ENCODE measurements around the gene GBX2.

The GBX2 gene

DNA sequence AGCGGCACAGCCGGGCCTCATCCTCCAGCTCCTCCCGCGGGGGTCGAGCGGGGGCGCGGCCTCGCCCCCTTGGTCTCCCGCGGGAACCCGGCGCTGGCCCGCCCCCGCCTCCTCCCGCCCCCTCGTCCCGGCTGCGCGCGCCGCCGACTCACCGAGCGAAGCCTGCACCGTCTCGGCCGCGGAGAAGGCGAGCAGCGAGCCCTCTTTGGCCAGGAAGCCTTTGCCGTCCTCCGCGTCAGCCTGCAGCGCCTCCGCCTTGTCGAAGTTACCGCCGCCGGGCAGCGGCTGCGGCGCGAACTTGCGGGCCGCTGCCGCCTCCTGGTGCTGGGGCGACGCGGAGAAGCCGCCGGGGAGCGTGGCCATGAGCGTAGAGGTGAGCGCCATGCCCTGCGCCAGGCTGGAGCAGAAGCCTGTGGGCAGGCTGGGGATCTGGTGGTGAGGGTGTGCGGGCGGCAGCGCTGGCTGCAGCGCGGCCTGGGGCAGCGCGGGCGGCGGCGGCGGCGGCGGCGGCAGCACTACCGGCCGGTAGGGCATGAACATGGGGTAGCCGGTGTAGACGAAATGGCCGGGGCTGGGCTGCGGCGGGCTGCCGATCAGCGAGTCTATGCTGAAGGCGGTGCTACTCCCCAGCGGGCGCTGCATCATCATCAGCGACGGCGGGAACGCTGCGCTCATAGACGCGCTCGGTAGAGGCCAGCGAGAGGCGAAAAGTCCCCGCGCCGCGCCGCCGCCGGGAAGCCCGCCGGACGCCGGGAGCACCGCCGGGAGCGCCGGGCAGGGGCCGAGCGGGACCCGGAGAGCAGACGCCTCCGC, 683 bp downstream of the GBX2 start:
- no peak for DNase-seq (ENCODE audit: low read depth)

DNA sequence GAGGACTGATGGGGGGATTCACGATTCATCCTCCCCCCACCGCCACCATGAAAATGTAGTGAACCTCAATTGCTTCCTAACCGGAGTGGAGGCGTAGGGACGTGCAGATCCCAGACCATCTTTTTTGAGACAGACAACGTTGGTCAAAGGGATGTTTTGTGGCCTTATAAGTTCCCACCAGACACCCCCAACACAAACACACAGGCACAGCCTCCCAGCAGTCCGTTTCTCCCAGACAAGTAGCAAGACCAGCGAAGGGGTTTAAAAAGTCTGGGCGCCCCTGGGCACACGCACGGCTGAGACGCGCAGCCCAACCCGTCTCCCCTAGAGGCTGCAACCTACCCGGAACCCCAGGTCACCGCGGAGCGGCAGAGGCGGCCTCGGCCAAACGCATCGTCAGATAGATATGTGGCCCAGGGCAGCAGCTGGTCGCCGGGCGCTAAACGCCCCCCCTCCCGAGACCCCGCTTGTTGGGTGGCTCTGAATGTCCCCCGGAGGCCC, 1.3 kb downstream of the GBX2 start:
- DNase-seq (ENCODE audit: low read depth): no peak

DNA sequence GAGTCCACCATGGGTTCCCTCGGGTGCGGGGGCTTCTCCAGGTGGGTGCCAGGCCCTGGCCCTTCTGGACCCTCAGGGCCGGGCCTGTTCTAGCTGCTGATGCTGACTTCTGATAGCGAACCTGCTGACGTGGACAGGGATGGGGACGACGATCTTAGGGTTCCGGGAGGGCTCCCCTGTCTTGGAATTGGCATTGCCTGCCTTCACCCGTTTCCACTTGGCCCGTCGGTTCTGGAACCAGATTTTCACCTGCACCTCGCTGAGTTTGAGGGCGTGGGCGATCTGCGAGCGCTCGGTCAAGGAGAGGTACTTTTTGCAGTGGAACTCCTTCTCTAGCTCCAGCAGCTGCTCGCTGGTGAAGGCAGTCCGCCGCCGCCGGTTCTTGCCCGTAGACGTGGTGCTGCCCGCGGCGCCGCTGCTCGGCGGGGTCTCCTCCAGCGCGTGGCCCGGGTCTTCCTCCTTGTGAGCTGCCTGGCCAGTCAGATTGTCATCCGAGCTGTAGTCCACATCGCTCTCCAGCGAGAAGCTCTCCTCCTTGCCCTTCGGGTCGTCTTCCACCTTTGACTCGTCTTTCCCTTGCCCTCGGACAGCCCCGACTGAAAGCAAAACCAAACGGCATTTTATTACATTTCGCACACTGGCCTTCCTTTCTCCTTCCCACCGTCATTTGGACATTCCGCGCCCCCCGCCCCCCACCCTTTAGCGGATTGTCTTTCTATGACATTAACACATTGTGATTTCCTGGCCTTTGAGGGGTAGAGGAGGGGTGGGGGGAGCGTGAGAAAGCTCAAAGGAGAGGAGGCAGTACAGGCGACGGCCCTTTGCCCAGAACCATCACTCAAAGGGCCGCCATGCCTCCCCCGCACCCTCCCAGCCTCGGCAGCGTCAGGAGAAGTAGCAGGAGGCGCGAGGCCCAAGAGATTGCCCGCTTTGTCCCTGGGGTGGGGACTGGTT, 2.1 kb downstream of the GBX2 start:
- DNase-seq (ENCODE audit: low read depth): no peak

DNA sequence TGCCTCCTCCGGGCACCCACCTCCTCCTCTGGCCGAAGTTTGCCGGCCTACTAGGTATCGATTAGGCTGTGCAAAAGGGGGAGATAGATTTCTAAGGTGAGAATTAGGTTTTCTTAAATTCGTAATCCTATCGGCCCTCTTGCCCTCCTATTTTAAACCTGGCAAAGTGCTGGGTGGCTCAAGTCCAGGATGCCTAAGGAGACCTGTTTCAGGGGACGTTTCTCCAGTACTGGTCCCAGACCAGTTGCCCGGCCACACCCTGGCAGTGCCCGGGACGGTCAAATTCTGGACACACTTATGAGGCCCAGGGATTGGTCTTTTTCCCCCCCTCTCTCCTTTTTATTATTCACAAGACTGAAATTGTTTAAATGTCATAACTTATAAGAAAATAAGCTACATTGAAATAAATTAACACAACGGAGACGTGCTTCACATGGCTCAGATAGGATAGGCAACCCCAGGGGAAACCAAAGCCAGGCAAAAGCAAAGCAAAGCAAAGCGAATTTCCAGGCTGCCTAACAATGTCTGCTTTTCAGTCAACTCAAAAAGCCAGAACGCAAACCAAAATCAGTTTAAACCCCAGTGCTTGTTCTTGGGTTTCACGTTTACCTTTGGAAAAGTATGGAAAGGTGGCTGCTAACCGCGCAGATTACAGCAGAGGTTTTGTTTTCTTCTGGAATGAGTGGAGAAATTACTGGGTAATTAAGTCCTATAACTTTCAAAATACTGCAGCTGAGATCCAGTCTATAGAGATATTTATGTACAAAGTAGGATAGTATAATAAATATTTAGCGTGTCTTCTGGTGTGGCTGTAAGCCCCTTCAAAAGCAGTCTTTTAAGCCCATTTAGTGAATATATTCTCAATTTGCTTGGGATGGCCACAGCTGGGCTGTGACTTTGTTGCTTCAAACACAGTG, 3.0 kb downstream of the GBX2 start:
- DNase-seq (ENCODE audit: low read depth): no peak

DNA sequence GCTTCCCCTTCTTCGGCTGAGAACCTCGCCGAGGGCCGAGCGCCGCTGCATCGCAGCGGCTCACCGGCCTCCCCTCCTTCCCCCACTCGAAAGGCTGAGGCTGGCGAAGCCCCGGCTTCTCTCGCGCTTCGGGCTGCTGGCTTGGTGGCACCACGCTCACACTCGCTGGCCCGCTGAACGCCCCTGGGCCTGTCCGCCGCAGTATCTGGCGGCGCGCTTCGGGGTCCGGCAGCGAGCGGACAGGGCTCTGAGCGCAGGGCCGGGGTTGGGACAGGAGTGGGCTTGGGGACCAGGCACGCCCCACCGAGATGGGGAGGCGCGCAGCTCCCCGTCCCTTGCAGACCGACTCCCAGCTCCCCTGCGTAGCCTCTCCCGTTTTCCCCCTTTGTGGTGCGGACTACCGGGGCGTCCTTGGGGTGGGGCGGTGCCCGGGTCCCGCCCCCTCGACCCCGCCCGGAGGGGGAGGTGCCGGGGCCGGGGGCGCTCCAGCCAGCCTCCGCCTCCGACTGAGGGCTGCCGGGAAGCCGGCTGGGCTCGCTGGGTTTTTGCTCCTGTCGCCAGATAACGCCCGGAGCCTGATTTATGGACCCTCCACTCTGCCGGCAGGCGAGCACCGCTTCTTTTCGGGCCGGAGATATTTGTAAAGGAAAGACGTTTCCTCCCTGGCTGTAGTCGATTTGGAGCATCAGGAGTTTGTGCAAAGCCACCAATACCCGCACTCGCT, 3.8 kb downstream of the GBX2 start:
- DNase-seq (ENCODE audit: low read depth): no peak

DNA sequence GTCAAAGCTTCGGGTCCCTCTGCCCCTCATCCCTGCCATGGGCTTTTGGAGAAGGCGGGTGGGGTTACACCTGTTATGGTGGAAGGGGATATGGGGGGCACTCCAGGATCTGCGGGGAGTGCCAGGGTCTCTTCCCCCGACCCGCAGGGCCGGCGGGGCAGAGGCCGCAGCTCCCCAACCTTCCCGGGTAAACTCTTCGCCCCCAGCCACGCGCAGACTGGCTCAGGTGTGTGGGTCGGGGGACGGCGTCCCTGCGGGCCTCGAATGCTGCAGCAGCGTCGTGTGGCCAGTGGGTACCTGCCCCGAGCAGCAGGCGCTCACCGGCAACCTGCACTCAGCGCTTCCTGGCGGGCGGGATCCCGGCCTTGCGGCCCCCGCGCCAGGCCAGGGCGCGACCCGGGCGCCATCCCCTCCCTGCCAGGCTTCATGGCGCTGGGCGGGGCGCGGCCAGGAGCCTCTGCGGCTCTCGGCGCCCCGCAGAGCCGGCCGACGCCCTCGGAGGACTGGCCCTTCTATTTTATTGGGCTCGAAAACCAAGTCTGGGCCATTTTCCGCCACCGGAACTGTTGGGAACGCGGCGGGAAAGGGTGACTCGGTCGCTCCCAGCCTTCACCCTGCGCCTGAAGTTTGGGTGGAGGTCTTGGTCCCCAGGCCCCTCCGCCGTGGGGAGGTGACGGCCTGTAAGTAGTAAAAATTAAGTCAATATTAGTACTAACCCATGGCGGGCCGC, 4.5 kb downstream of the GBX2 start:
- no peak for DNase-seq (ENCODE audit: low read depth)

DNA sequence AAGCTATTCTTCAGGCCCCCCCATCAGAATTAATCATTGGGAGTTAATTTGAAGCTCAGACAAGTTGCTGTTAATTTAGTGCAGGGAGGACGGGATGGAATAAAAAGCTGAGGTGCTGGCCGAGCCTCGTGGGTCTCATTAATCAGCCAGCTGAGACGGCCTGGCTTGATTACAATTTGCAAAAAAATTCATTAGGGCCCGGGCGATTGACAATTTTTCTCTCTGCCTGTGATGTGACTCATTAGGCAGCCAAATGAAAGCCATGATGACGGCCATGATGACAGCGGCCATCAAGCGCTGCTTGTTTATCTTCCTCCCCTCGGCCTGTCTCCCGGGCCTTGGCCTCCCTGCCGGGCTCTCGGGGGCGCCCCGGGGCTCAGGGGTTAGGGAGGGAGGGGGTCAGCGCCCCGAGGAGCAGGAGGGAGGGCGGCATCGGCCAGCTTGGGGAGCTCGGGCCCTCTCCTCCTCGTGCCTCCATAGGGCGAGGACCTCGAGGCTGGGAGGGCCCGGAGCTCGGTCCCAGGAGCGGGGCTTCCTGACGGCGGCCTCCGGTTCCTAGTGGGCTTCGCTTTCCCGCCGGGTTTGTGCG, 5.2 kb downstream of the GBX2 start:
- no peak for DNase-seq (ENCODE audit: low read depth)

DNA sequence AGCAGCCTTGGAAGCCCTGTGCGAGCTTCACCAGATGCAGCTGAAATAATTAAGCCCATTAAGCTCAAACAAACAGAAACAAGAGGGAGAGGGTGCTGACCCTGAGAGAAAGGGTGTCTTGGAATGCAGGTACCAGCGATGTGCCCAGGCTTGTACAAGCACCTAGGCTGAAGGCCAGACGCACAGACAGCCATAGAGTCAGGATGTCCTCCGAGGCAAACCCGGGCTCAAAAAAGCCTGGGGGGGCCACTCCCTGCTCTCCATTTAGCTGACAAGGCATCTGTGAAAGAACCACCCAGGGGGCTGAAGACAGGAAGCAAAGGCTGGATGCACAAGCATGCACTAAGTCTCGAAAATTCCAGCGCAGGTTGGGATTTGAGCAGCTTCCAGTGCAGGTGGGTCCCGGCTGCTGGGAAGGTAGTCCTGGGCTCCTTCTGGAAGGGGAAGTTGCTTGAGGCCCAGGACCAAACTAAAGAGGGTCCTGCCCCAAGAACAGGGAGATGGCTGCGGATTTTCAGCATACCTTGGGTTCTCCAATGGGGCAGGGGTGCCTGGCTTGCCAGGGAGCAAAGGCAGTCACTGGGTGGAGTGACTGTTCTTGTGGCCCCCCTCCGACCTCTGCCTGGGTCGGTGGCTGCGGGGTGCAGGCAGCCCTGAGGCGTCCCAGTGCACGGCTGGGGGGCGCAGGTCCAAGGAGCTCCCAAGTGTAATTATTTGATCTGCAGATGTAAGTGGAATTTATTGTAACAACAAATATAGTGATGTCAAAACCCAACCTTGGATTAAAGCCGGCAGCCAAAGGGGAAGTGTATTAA, 5.9 kb downstream of the GBX2 start:
- no peak for DNase-seq (ENCODE audit: low read depth)

DNA sequence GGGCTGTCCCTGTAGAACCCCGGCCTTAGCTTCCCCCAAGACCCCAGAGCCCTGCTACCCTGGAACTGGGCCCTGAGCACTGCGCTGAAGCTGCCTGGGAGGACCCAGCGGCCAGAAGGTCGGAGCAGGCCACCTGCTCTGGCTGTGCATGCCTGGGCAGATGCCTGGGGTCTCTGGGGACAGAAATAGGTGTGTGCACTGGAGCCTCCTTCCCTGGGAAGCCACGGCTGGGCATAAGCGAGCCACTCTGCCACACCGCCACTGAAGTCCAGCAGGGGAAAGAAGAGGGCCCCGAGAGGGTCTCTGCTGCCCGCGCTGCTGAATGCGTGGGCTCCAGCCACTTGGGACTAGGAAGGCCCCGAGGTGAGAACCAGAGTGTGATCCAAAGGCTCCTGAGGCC, 6.7 kb downstream of the GBX2 start:
- no peak for DNase-seq (ENCODE audit: low read depth)

DNA sequence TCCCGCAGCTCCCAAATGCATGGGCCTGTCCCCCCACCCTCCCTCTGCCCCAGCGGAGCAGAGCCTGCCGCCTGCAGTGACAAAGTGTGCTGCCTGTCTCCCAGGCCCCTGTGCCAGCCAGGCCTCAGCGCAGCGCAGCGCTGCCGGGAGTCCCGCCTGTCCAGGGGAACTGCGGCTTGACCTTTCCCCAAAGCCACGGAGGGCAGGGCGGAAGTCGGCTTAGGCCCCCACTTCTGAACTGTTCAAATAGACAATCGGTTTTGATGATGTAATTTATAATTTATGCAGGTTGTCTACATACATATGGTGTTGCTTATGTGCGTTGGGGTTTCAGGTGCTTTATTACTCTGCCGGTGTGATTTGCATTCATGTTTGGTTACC, 7.1 kb downstream of the GBX2 start:
- no peak for DNase-seq (ENCODE audit: low read depth)

DNA sequence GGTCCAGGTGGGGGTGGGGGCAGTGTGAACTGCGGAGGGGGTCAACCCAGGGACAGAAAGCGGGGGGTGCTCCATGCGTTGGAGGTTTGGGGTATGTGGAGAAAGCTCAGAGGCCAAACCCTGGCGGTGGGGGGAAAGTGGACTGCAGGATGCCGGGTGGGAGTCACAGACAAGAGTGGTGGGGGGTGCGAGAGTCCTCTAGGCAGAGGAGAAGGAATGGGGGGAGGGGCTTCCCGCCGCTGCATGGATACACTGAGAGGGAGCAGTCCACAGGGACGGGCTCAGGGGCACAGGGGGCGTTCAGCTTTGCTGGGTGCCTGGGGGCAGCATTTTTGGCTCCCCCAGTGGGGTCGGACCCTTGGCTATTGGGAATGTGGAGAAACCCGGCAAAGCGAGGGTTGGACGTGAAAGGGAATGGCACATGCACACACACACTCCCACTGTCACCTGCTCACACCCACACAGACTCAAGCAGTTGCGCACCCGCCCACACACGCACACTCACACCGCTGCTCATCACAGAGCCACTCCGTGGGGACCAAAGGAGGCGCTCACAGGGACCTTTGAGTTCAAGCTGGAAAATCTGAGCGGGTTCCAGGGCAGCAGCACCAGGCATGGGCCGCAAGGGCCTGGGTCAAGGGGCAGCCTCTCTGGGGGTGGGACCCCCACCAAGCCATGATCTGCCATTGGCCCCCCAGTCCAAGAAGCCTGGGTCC, 7.7 kb downstream of the GBX2 start:
- no peak for DNase-seq (ENCODE audit: low read depth)

DNA sequence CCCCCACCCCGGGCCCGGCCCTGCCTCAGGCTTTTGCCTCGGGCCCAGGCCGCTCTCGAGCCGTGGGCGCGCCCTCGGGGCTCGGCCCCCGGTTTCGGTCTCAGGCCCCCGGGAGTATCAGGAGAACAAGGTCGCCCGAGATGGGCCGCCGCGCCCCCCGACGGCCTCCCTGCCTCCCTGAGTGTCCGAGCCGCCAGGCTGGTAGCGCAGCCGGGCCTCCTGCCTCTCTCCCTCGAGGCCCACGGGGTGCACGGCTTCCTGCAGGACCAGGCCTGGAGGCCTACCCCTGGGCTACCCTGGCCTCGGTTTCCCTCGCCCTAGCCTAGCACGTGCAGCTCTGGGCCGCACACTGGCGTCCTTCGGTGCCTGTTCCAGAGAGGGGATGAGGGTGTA, 8.4 kb downstream of the GBX2 start:
- no peak for DNase-seq (ENCODE audit: low read depth)

DNA sequence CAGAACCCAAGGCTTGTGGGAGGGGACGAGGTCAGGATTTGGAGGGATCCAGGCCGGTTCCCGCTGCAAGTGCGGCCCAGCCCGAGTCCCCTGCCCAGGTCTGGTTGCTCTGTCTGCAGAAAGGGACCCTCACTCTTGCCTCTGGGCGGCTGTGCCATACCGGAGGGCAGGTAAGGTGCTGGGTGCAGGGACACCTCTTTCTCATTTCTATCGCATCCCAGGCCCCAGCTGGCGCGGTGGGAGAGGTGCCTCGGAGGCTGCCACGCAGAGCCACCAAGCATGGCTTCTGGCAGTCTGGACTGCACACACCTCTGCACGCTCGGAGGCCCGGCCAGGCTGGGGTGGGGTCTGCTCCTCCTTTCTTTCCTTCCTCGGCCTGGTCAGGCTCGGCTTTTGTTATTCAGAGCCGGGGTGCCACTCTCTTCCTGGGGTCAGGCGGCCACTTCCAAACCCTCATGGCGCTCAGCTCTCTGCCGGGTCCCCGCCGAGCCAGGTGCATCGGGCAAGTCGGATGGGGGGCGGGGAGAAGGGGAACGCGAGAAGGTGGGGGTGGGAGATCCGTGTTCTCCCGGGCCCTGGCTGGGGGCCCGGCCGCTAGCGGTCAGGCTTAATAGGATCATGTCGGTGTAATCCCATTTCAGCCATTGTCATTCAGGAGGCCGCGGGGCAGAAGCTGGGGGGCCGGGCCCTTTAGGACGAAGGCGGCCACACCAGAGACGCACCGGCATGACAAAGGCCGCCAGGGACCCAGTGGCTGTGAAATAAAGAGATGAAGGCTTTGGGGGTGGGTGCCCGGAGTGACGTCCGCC, 9.0 kb downstream of the GBX2 start:
- DNase-seq (ENCODE audit: low read depth): no peak

DNA sequence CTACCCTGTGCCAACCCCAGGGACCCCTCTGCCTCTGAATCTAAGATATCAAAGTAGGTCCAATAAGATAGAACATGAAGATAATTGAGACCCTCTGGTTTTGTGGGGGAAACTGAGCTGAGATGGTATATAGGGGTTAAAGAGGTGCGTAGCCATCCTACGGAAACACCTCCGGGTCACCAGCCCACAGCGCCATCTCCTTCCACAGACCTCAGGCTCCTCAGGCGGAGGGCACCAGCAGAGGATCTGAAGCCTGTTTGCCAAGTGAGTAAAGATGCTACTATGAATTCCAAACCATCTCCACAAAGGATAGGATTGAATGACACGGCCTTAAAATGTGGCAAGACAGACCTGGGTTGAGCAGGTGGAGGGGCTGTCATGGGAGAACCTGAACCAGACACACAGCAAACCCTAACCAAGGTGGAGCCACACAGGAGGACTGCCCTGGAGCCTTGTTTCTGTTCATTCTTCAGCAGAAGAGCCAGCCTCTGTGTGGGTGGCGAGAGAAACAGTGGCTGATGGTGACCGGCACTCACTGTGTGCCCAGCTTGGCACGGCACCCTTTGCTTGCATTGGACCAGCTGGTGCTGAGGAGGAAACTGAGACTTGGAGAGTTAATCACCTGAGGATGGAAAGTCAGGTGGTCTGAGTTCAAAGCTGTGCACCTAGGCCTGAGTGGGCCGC, 10.2 kb downstream of the GBX2 start:
- DNase-seq (ENCODE audit: low read depth): no peak

DNA sequence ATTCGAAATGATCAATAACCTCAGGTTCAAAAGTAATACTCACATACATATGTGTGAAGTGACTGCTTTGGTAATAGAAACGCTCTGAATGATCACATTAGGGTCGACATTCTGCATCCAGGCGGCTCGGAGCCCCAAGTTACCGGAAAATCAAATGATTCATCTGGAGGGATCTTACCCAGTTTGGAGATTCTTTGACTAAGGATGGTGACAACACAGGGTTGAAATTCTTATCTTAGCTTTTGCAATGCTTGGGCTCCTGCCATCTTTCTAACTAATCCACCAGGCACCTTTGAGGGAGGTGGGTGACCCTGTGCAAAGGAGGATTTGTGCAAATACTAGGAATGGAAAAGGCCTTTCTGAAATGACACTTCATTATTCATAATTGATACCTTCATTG, 10.8 kb downstream of the GBX2 start:
- no peak for DNase-seq (ENCODE audit: low read depth)

DNA sequence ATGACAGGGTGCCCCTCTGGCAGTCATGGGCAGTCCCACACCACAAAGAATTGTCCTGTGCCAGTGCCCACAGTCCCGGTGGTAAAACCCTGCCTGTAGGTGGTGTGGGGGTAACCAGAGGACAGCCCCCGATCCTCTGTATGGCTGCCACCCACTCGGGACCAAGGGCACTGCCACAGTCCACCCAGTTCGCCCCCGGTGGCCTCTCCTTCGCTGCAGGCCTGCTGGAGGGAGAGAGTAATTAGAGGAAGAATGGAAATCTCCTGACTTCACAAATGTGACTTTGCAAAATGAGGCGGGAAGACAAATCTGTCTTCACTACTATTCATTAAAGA, 11.4 kb downstream of the GBX2 start:
- no peak for DNase-seq (ENCODE audit: low read depth)

DNA sequence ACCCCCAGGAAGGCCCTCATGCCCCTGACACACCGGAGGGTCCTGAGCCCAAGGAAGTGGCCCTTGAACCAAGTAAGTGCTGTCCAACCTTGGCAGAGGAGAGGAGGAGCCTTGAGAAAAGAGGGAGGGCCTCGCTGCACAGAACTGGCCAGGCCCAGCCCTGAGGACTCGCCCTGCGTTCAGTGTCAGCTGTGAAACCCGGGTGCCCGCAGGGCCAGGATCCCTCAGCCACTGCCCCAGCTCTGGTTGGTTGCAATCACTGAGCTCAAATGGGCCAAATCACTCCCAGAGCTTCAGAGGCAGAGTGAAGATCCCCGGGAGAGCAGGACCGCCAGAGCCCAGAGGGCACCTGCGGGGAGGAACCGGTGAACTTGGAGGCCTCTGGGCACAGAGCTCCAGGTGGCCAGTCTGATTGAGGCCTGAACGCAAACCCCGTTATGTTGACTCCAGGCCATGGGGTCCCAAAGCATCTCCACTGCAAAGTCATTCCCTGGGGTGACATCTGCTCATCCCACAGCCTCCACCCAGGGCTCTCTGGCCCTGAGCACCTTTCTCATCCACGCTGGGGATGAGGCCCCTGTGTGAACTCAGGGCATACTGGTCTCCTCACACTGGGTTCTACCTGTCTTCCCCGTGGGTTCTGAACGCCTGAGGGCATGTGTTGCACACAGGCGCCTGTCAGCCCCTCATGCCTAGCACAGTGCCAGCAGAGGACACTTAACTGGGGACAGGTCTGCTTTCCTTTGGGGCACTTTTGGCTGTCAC, 11.9 kb downstream of the GBX2 start:
- no peak for DNase-seq (ENCODE audit: low read depth)

Measured in HS-5 (cell line).